ENCODE results near the gene NUP37.
"Not testable (repeated sequence)": the region's sequence is repeated elsewhere in the genome, so short reads cannot be mapped to it uniquely, and the experiment has no call there.

Gene NUP37, protein sequence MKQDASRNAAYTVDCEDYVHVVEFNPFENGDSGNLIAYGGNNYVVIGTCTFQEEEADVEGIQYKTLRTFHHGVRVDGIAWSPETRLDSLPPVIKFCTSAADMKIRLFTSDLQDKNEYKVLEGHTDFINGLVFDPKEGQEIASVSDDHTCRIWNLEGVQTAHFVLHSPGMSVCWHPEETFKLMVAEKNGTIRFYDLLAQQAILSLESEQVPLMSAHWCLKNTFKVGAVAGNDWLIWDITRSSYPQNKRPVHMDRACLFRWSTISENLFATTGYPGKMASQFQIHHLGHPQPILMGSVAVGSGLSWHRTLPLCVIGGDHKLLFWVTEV

DNA sequence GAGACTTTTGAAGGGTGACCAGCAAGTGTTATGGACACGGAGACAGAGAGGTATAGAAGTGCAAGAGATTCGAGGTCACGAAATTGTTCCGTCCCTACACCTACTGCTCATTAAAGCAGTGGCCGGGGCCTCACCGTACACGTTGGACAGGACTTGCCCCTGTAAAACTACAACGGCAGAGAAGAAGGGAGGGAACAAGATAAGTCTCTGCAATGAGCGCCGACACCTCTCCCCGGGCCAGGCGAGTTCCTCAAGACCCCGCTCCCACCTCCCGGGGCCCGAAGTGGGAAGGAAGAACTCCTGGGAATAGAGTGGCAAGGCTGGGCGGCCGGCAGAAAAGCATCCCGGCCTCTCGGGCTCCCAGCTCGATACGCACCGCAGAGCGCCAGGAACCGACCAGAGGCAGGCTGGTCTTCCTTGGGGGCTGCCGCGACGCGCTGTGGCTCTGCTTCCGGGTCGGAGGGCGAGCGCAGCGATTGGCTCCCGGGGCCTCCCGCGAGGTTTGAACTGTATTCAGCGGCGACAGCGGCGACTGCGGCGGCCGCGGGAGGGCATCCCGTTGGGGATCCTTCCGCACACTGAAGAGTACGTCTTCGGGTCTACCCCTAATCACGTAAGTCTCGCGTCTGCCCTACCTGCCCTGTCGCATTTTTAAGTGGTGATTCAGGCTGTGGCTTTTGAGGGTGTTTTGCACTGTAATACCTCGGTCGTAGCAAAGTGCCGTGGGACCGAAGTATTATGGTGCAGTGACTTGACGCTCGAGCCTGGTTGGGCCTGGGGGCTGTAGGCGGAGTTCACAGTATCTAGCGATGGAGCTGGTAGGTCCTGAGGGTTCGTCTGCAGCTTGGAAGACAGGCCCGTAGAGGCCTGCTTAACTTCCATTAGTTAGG, at the start of gene NUP37, which contains the start of gene PARPBP:
Gene NUP37, minus strand, starts transcription at position 441 of the 890 bp plus-strand sequence. CDS start 1,596 bp downstream, outside the sequence.
Gene PARPBP, plus strand, starts transcription at position 510 of the 890 bp plus-strand sequence. CDS start 3,706 bp downstream, outside the sequence.
- DNase-seq = peak; percentile 73

DNA sequence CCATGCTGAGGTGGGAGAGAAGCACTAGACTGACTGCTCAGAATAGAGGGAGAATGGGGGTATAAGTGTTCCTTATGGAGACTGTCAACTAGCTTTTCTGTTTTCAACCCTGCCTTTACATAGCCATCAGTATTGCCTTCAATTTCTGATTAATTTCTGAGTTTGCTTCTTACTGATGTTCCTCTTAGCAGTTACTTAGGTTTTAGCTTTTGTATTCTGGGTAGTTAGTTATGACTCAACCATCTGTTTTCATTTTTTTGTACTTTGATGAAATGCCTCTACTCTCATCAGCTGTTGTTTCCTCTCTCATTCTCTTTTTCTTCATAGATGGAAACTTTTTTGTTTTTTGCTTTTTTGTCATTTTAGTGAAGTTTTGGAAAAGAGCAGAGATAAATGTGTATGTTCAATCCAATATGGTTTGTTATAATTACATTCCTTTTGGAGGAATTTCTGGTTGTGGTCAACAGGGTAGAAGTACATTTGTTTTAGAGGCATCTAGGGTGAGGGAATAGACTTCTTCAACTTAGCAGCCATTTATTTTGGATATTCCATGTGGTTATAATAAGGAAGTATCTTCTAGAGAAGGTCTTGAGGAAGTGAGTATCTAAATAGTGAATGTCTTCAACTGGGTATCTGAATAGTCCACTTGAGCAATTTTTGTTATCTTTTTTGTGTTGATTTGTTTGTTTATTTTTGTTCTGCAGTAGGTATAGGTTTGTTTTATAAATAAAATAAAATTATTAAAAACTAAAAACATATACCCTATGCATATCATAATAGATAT, 48.1 kb upstream of the NUP37 start:
- DNase-seq = no peak

DNA sequence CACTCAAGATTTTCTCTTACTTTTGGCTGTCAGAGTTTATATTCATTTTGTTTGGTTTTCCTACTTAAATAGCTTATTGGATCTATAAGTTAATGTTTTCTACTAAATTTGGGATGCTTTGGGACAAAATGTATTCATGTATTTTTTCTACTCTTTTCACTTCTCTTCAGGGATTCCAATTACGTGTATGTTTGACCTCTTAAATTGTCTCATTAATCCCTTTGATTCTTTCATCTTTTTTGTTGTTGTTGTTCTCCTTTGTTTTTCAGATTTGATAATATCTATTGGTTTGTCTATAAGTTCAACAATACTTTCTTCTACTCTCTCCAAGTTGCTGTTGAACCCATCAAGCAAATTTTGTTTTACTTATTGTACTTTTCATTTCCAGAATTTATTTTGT, 43.5 kb upstream of the NUP37 start:
- DNase-seq = no peak

GRCh38 chr12:102155206-102155605, 35.3 kb upstream of the NUP37 start:
- not testable (repeated sequence) for DNase-seq

- not testable (repeated sequence) for DNase-seq
These were observed 27.2 kb upstream of the NUP37 start for GRCh38 chr12:102147062-102147587.

DNA sequence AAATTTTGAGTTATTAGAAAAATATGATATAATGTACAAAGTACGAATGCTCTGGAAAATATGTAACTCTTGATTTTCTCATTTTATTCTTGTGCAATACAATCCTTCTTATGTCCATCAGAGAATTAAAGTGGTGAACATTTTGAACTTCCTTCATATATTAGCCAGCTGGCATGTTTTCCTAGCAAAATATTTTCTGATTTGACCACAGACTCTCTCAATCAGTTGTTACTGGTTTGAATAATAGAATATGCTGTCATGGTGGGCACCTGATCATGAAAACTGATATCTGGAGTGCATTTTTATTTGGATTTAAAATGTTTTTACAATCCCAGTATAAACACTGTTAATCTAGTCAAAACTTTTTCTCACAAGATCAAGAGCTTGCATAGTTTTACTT, 24.3 kb upstream of the NUP37 start:
- DNase-seq = no peak

- DNase-seq = not testable (repeated sequence)
These were observed 23.0 kb upstream of the NUP37 start for GRCh38 chr12:102142866-102143373.

DNA sequence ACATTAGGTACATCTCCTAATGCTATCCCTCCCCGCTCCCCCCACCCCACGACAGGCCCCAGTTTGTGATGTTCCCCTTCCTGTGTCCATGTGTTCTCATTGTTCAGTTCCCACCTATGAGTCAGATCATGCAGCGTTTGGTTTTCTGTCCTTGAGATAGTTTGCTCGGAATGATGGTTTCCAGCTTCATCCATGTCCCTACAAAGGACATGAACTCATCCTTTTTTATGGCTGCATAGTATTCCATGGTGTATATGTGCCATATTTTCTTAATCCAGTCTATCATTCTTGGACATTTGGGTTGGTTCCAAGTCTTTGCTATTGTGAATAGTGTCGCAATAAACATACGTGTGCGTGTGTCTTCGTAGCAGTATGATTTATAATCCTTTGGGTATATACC, 17.7 kb upstream of the NUP37 start:
- DNase-seq = not testable (repeated sequence)

GRCh38 chr12:102131442-102131841, 11.5 kb upstream of the NUP37 start:
- DNase-seq = not testable (repeated sequence)

- DNase-seq = not testable (repeated sequence)
These were observed 10.8 kb upstream of the NUP37 start for GRCh38 chr12:102130720-102131119.

GRCh38 chr12:102121328-102121727, 1.4 kb upstream of the NUP37 start:
- not testable (repeated sequence) for DNase-seq

DNA sequence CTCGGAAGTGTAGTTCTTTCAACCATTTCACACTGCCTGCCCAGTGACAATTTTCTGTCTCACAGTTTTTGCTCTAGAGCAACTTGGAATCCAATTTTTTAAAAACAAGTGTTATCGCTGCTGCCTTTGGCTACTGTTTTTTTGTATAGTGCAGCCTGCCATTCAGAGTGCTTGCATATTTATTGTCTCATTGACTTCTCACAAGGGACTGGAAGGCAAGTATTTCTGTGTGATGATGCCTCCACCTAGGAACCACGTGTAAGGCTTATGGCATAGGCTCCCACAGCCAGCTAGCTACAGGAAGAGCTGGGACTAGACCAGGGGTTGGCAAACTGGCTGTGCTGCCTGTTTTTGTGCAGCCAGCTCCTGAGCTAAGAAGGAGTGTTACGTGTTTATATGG, 972 bp upstream of the NUP37 start:
- no peak for DNase-seq

- no peak for DNase-seq
These were observed 605 bp upstream of the NUP37 start for GRCh38 chr12:102120564-102120873.

DNA sequence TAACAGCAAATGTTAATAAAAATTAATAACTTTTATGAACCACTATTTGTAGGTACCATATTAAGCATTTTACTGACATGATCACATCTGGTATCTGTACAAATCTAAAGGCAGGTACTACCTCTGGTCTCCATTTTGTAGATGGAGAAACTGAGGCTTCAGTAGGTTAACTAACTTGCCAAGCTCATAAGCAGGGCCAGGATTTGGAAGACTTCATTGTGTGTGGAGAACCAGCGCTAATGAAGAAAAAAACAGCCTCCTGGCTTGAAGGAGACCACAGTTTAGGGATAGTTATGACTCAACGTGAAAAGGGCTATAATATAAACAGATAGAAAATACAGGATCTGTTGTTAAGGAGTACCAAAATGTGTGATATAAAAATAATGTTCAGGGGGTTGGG, 1.0 kb downstream of the NUP37 start:
- DNase-seq = no peak

- DNase-seq = no peak
These were observed 3.5 kb downstream of the NUP37 start for GRCh38 chr12:102116392-102116791.

DNA sequence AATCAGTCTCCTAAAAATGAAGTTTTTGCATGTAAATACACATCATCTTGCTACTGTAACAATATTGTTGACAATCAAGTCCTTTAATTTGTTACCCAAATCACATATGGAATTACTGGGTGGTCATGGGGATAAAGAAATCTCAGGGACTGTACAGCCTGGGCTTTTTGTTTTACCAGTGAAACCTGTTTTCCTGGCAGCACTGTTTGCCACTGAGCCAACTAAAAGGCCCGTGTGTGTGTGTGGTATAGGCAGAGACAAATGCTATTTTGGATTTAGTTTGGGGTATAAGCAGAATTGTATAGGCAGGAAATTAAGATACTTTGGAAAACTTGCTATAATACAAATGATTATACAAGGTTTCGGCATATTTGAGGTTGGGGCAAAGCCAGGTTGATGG, 5.7 kb downstream of the NUP37 start:
- no peak for DNase-seq

- DNase-seq = no peak
These were observed 9.1 kb downstream of the NUP37 start for GRCh38 chr12:102110782-102111181.

- DNase-seq = no peak
These were observed 11.9 kb downstream of the NUP37 start for GRCh38 chr12:102107970-102108369.

DNA sequence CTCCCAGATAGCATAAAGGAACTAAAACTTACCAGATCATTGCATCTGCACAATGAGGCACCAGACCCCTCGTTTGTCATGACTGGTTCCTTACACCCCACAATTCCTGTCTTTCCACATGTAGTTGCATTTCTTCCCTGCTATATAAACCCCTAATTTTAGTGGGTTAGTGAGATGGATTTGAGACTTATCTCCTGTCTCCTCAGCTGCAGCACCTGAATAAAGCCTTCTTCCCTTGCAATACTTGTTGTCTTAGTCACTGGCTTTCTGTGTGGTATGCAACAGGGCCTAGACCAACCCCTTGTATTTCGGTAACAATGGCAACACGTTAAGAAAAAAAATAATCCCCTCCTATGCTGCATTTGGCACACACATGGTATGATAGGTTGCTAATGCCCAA, 13.0 kb downstream of the NUP37 start:
- DNase-seq = no peak

GRCh38 chr12:102096855-102097254, 23.1 kb downstream of the NUP37 start:
- no peak for DNase-seq

DNA sequence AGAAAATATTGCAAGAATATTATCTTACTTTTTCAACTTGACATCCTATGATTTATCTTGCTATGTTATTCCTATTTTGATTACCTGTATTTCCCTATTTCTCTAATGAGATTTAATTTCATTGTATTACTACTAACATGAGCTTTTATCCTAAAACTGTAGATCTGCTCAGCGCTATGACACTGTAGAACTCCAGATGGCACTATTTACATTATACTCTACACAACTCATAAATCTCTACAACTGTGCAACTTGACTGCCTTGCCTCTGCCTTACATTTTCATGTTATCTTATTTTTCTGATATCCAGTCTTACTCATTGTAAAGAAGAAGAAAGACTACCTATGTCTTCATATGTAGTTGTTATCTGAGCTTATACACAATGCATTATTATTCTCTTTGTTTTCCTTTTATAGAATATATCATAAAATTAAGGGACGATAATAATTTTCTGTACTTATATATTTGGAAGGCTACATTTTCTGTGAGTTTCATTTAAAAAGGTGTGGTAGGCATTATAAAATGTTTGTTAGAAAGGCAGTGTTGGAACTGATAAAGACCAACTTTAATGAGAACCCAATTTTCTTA, 24.1 kb downstream of the NUP37 start:
- no peak for DNase-seq

GRCh38 chr12:102093319-102093718, 26.6 kb downstream of the NUP37 start:
- DNase-seq = no peak

Data from NCI-H1092 (cell line).